CD4-positive, alpha-beta T cell (primary cell): ENCODE results near the gene IFNAR1. TPM values are rescaled to one million over a fixed set of nuclear protein-coding genes. Genes with fewer than 3 reads are reported as not detected.
A peak's percentile ranks its signal among the peaks of the same experiment; 100 is the strongest.

ENCODE experiments used
- ATAC-seq: fragments of 200-7000 bp; cut with Tn5 transposase; one replicate; pipeline ENCODE4 v1.10.0; 2022; ENCODE audit warnings: mild to moderate bottlenecking; ENCODE audit not compliant: poor library complexity
- CTCF ChIA-PET: fragments of 350-600 bp; sonication (Branson Sonifier 250); formaldehyde crosslinking; loops from one replicate; lab custom pipeline; 2021; ENCODE audit warnings: antibody characterized with exemption, inconsistent platforms; lab: Charles Lee
- POLR2A ChIA-PET: fragments of 350-600 bp; sonication (Branson Sonifier 250); formaldehyde crosslinking; loops from one replicate; lab custom pipeline; 2021; ENCODE audit warnings: antibody characterized with exemption, inconsistent platforms; lab: Charles Lee
- DNase-seq, 14 experiments: peaks; one replicate each; pipeline ENCODE4 v3.0.0-alpha.2; 2013 to 2020; ENCODE audit warnings: mixed read lengths in 2 of 14
- H3K27ac ChIP-seq, 2 donors: one replicate each; pipeline versions ENCODE4 v1.5.1 to v1.7.0; 2013; ENCODE audit warnings: low read length in 2 of 2, low read depth in 1 of 2, mild to moderate bottlenecking in 1 of 2
- H3K27me3 ChIP-seq, 2 experiments: 1 replicate in 1 of 2; 2 replicates in 1 of 2; pipeline versions ENCODE4 v1.6.1 to v1.7.0; 2013; ENCODE audit warnings: low read length in 2 of 2, control low read depth in 1 of 2, mild to moderate bottlenecking in 1 of 2, moderate library complexity in 1 of 2; ENCODE audit not compliant: insufficient read depth in 2 of 2, control insufficient read depth in 1 of 2
- H3K36me3 ChIP-seq: one replicate; pipeline ENCODE4 v1.6.1; 2013; ENCODE audit warnings: low read length, control low read depth; ENCODE audit not compliant: insufficient read depth
- H3K4me1 ChIP-seq: one replicate; pipeline ENCODE4 v1.6.1; 2013; ENCODE audit warnings: low read length, control low read depth; ENCODE audit not compliant: insufficient read depth
- H3K4me3 ChIP-seq: one replicate; pipeline ENCODE4 v1.5.1; 2013; ENCODE audit warnings: mild to moderate bottlenecking, low read length, moderate library complexity
- H3K9me3 ChIP-seq, 2 experiments: 1 replicate in 1 of 2; 2 replicates in 1 of 2; pipeline versions ENCODE4 v1.6.1 to v1.7.0; 2013; ENCODE audit warnings: low read length in 2 of 2, mild to moderate bottlenecking in 2 of 2, control low read depth in 1 of 2, moderate library complexity in 1 of 2; ENCODE audit not compliant: control insufficient read depth in 1 of 2, insufficient read depth in 1 of 2
- H3K27ac Mint-ChIP-seq: one replicate; pipeline ENCODE4 v1.8.0; 2020; ENCODE audit warnings: mixed read lengths
- H3K27me3 Mint-ChIP-seq: one replicate; pipeline ENCODE4 v1.8.0; 2021; ENCODE audit warnings: mixed read lengths
- H3K36me3 Mint-ChIP-seq: one replicate; pipeline ENCODE4 v1.8.0; 2021; ENCODE audit warnings: low read depth, mixed read lengths
- H3K4me1 Mint-ChIP-seq: one replicate; pipeline ENCODE4 v1.8.0; 2021; ENCODE audit warnings: low read depth, mixed read lengths
- H3K4me3 Mint-ChIP-seq: one replicate; pipeline ENCODE4 v1.8.0; 2020; ENCODE audit warnings: mild to moderate bottlenecking, mixed read lengths
- H3K9me3 Mint-ChIP-seq: one replicate; pipeline ENCODE4 v1.8.0; 2020; ENCODE audit warnings: mixed read lengths
- intact Hi-C, 2 experiments: fragments of 100-400 bp; cut with DNase I in 1 of 2; cut with micrococcal nuclease in 1 of 2; formaldehyde crosslinking; loops; one replicate each; pipeline versions ENCODE4 v1.15.1 to v1.9.0; 2023 to 2025; cut with DNase I, micrococcal nuclease
- total RNA-seq, 174 experiments: library from RNA in 2 of 174; stranded (reverse) in 2 of 174; gene quantifications; one replicate each; pipeline ENCODE4 v1.2.3 and lab custom pipeline; 2021 to 2026
- TF ChIP-seq, protein P1 (sequence below): fragments of 200-600 bp; IDR thresholded peaks from one replicate; pipeline ENCODE4 v1.8.0; 2022; ENCODE audit warnings: antibody characterized with exemption, mild to moderate bottlenecking

Gene IFNAR1
- total RNA-seq, 2 experiments from 2014 or later = 20.4 to 26.8 TPM

DNA sequence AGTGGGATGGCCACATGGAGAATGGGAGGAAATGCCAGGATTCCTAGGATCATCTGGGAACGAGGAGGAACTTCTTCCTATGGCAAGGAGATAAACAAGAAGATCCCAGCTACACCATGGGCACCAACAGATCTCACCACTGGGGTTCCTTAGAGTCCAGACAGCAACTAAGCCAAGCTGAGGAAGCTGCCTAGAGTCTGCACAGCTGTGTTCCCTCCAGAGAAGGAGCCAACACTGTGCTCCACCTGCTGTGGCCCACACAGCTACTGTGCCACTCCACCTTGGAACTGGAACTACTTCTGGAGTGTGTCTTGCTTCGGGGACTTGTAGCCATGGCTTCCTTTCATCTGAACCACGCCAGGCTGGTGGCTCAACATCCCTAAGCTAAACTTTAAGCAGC lies 6.0 kb downstream of the IFNAR1 start:
- ATAC-seq = peak; percentile 24
- TF ChIP-seq, protein P1, sequence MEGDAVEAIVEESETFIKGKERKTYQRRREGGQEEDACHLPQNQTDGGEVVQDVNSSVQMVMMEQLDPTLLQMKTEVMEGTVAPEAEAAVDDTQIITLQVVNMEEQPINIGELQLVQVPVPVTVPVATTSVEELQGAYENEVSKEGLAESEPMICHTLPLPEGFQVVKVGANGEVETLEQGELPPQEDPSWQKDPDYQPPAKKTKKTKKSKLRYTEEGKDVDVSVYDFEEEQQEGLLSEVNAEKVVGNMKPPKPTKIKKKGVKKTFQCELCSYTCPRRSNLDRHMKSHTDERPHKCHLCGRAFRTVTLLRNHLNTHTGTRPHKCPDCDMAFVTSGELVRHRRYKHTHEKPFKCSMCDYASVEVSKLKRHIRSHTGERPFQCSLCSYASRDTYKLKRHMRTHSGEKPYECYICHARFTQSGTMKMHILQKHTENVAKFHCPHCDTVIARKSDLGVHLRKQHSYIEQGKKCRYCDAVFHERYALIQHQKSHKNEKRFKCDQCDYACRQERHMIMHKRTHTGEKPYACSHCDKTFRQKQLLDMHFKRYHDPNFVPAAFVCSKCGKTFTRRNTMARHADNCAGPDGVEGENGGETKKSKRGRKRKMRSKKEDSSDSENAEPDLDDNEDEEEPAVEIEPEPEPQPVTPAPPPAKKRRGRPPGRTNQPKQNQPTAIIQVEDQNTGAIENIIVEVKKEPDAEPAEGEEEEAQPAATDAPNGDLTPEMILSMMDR = no peak
- no peaks in the 10 kb centered on the region for H3K27me3 ChIP-seq
- H3K4me3 Mint-ChIP-seq = no peak overlapping the region
- POLR2A ChIA-PET = interaction anchor here (0.6 to 3.3 kb wide), 4 partner anchors 31 to 559 kb away, joined by 3 to 23 read pairs (median 3); partner anchors contain the start of genes GART and PAXBP1
- peak overlapping the region; percentile 62 for H3K27ac Mint-ChIP-seq
- peaks cover 25% of the 10 kb centered on the region for H3K36me3 ChIP-seq
- H3K9me3 Mint-ChIP-seq = peaks cover 10% of the 10 kb centered on the region
- intact Hi-C loops = no loop called here
- peak overlapping the region in 1 of 2 donors; percentile 5 for H3K27ac ChIP-seq
- no peaks in the 10 kb centered on the region for H3K9me3 ChIP-seq
- DNase-seq = no peak
- CTCF ChIA-PET = interaction anchor here (0.6 to 3.3 kb wide), 4 partner anchors 16 to 282 kb away, joined by 3 to 10 read pairs (median 3); no protein-coding TSS in a partner anchor
- H3K27me3 Mint-ChIP-seq = no peaks in the 10 kb centered on the region
- H3K36me3 Mint-ChIP-seq = peaks cover 49% of the 10 kb centered on the region
- no peak overlapping the region for H3K4me3 ChIP-seq
- H3K4me1 ChIP-seq = peaks cover 45% of the 10 kb centered on the region
- peaks cover 70% of the 10 kb centered on the region for H3K4me1 Mint-ChIP-seq

GRCh38 chr21:33332143-33332542 lies 7.4 kb downstream of the IFNAR1 start:
- POLR2A ChIA-PET = interaction anchor here (1.0 to 3.3 kb wide), 2 partner anchors 12 to 29 kb away, joined by 4 to 23 read pairs; no protein-coding TSS in a partner anchor

GRCh38 chr21:33334191-33334590 lies 9.4 kb downstream of the IFNAR1 start:
- Histone ChIP-seq H3K36me3 (peaks cover 39% of the 10 kb centered on the region), H3K4me1 (peaks cover 22% of the 10 kb centered on the region), H3K27me3 (no peaks in the 10 kb centered on the region), H3K27ac (no peak overlapping the region), H3K9me3 (no peaks in the 10 kb centered on the region), H3K4me3 (no peak overlapping the region)
- H3K27ac Mint-ChIP-seq = peak overlapping the region; percentile 1
- peaks cover 10% of the 10 kb centered on the region for H3K9me3 Mint-ChIP-seq
- no peak for ATAC-seq
- peaks cover 47% of the 10 kb centered on the region for H3K4me1 Mint-ChIP-seq
- H3K27me3 Mint-ChIP-seq = no peaks in the 10 kb centered on the region
- intact Hi-C loops = no loop called here
- TF ChIP-seq, protein P1 = no peak
- ChIA-PET CTCF (no interaction called here), POLR2A (interaction anchor here (1.7 kb wide), 1 partner anchor 9 kb away, joined by 9 read pairs; the partner anchor contains the start of gene IFNAR1)
- DNase-seq = no peak
- peaks cover 67% of the 10 kb centered on the region for H3K36me3 Mint-ChIP-seq
- H3K4me3 Mint-ChIP-seq = no peak overlapping the region

More at GRCh38 chr21:33332143-33332542, 7.4 kb downstream of the IFNAR1 start:
- H3K27me3 ChIP-seq = no peaks in the 10 kb centered on the region
- Mint-ChIP-seq H3K4me3 (no peak overlapping the region), H3K36me3 (peaks cover 56% of the 10 kb centered on the region), H3K27me3 (no peaks in the 10 kb centered on the region), H3K27ac (peak overlapping the region; percentile 62), H3K4me1 (peaks cover 61% of the 10 kb centered on the region), H3K9me3 (peaks cover 10% of the 10 kb centered on the region)
- ATAC-seq = peak; percentile 43
- DNase-seq = peak in 2 of 14 experiments; percentile 13 to 40
- no peaks in the 10 kb centered on the region for H3K9me3 ChIP-seq
- CTCF ChIA-PET = interaction anchor here (1.3 to 3.3 kb wide), 2 partner anchors 29 to 132 kb away, joined by 3 to 10 read pairs; no protein-coding TSS in a partner anchor
- H3K4me1 ChIP-seq = peaks cover 33% of the 10 kb centered on the region
- intact Hi-C loops = no loop called here
- H3K4me3 ChIP-seq = no peak overlapping the region
- peak overlapping the region in 1 of 2 donors; percentile 23 for H3K27ac ChIP-seq
- TF ChIP-seq, protein P1 = no peak
- H3K36me3 ChIP-seq = peaks cover 33% of the 10 kb centered on the region
